WTC11 (cell line): ENCODE data around the gene PROSER2.

Experiments used
- CREB1 ChIP-seq: sonication (generic); formaldehyde crosslinking; IDR thresholded peaks from 2 replicates; pipeline ENCODE4 v1.8.0; 2023; ENCODE audit warnings: mild to moderate bottlenecking, missing genetic modification reagents
- TF ChIP-seq, protein P1 (sequence below): fragments of 250-450 bp; sonication (Bioruptor Pico); conservative IDR thresholded peaks from 2 replicates; pipeline ENCODE4 v1.9.0; 2021; ENCODE audit warnings: mild to moderate bottlenecking
- TF ChIP-seq, protein P2 (sequence below): sonication (generic); formaldehyde crosslinking; IDR thresholded peaks from 2 replicates; pipeline ENCODE4 v1.8.0; 2022; ENCODE audit warnings: mild to moderate bottlenecking, missing genetic modification reagents

DNA sequence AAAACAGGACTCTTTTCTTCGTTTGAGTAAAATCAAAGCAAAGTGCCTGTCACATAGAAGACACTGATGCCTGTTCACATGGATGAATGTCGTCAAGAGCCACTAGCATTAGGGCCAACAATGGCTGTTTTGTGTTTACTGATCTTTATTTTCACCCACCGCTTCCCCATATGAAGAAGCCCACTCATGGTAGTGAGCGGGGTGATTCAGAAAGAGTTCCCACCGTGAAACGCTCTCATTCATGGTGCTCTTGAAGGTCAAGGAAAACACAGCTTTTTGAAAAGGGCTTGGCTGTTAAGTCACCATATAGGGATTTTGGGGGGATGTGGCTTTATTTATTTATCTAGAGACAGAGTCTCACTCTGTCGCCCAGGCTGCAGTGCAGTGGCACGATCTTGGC lies 12.5 kb downstream of the PROSER2 start:
- TF ChIP-seq, protein P1, sequence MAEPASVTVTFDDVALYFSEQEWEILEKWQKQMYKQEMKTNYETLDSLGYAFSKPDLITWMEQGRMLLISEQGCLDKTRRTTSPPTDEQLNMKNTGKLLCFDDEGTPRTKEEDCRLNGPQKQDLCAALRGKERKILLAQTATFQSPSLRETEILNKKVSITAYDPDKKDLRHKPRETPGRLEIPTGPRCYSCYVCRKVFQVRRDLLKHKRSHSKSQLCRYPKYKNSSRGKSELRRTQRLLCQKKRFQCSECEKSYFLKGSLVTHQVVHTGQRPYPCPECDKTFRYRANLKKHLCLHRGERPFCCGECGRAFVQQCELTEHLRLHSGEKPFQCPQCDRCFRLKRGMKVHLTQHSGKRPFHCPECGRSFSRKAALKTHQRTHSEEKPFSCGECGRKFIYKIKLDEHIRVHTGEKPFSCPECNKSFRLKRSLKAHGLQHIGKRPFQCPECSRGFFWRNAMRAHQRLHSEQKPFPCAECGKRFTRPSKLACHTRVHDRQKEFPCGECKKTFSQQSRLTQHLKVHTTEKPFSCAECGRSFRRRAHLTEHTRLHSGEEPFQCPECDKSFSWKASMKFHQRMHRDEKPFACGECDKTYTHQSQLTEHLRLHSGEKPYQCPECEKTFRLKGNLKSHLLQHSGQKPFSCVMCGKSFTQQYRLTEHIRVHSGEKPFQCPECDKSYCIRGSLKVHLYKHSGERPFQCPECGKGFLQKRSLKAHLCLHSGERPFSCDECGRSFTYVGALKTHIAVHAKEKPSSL: no peak
- TF ChIP-seq, protein P2, sequence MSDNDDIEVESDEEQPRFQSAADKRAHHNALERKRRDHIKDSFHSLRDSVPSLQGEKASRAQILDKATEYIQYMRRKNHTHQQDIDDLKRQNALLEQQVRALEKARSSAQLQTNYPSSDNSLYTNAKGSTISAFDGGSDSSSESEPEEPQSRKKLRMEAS (CRISPR knock-in tag): no peak
- no peak for TF ChIP-seq CREB1 (CRISPR knock-in tag)
